GM18868 (cell line): Measurements from ENCODE around the gene TMPRSS9.

Source experiments
- ATAC-seq: cut with Tn5 transposase; IDR thresholded peaks from one replicate; pipeline ENCODE4 v1.9.1; 2021; ENCODE audit warnings: mild to moderate bottlenecking, moderate library complexity; ENCODE audit not compliant: unreplicated experiment

Gene TMPRSS9

GRCh38 chr19:2329149-2329478, 31.0 kb upstream of the TMPRSS9 start:
- no peak for ATAC-seq

- ATAC-seq = no peak
These were observed 30.6 kb upstream of the TMPRSS9 start for GRCh38 chr19:2329501-2329916.

GRCh38 chr19:2330255-2330631, 29.8 kb upstream of the TMPRSS9 start:
- ATAC-seq = no peak

GRCh38 chr19:2330632-2331284, 29.3 kb upstream of the TMPRSS9 start:
- ATAC-seq = no peak

GRCh38 chr19:2331601-2332246, 28.3 kb upstream of the TMPRSS9 start:
- no peak for ATAC-seq

GRCh38 chr19:2332341-2333026, 27.6 kb upstream of the TMPRSS9 start:
- peak; percentile 36 for ATAC-seq

GRCh38 chr19:2333027-2333806, 26.8 kb upstream of the TMPRSS9 start:
- ATAC-seq = no peak

- ATAC-seq = no peak
These were observed 26.3 kb upstream of the TMPRSS9 start for GRCh38 chr19:2333807-2334211.

GRCh38 chr19:2334426-2334825, 25.6 kb upstream of the TMPRSS9 start:
- no peak for ATAC-seq

GRCh38 chr19:2334986-2335846, 24.8 kb upstream of the TMPRSS9 start:
- ATAC-seq = no peak

GRCh38 chr19:2335848-2336247, 24.2 kb upstream of the TMPRSS9 start:
- ATAC-seq = no peak

GRCh38 chr19:2336528-2337328, 23.3 kb upstream of the TMPRSS9 start:
- no peak for ATAC-seq

GRCh38 chr19:2337329-2337707, 22.7 kb upstream of the TMPRSS9 start:
- ATAC-seq = no peak

- ATAC-seq = no peak
These were observed 21.9 kb upstream of the TMPRSS9 start for GRCh38 chr19:2338055-2338615.

GRCh38 chr19:2338751-2339643, 21.1 kb upstream of the TMPRSS9 start:
- ATAC-seq = no peak

- ATAC-seq = no peak
These were observed 20.3 kb upstream of the TMPRSS9 start for GRCh38 chr19:2339644-2340310.

- ATAC-seq = no peak
These were observed 19.4 kb upstream of the TMPRSS9 start for GRCh38 chr19:2340496-2341243.
